ENCODE measurements around the gene INPPL1. TPM values are rescaled to one million over a fixed set of nuclear protein-coding genes. Genes with fewer than 3 reads are reported as not detected.
A peak's percentile ranks its signal among the peaks of the same experiment; 100 is the strongest.
"Not testable (repeated sequence)": the region's sequence is repeated elsewhere in the genome, so short reads cannot be mapped to it uniquely, and the experiment has no call there.

INPPL1 gene
- total RNA-seq, 1 donor from 2014 or later = 490 TPM

- no peak for DNase-seq (ENCODE audit: low read depth)
Observed at GRCh38 chr11:72241291-72241781, 16.8 kb downstream of the INPPL1 start.

- no peak for DNase-seq (ENCODE audit: low read depth)
Observed at GRCh38 chr11:72242141-72242540, 17.6 kb downstream of the INPPL1 start.

- no peak for DNase-seq (ENCODE audit: low read depth)
Observed at GRCh38 chr11:72243173-72244059, 18.8 kb downstream of the INPPL1 start.

GRCh38 chr11:72244060-72244360, 19.4 kb downstream of the INPPL1 start, which contains the start of gene PHOX2A:
TSS of gene PHOX2A (minus strand) at chr11:72244176. CDS start at chr11:72244004, 172 bp downstream.
- DNase-seq (ENCODE audit: low read depth) = no peak

GRCh38 chr11:72244361-72245262, 20.0 kb downstream of the INPPL1 start:
- DNase-seq (ENCODE audit: low read depth) = no peak

- DNase-seq (ENCODE audit: low read depth) = no peak
Observed at GRCh38 chr11:72245263-72245816, 20.8 kb downstream of the INPPL1 start.

- DNase-seq (ENCODE audit: low read depth) = no peak
Observed at GRCh38 chr11:72247584-72247983, 23.0 kb downstream of the INPPL1 start.

GRCh38 chr11:72249961-72250360, 25.4 kb downstream of the INPPL1 start:
- DNase-seq (ENCODE audit: low read depth) = no peak

- no peak for DNase-seq (ENCODE audit: low read depth)
Observed at GRCh38 chr11:72250661-72251464, 26.3 kb downstream of the INPPL1 start.

GRCh38 chr11:72251614-72252013, 27.0 kb downstream of the INPPL1 start:
- no peak for DNase-seq (ENCODE audit: low read depth)

- no peak for DNase-seq (ENCODE audit: low read depth)
Observed at GRCh38 chr11:72253392-72253791, 28.8 kb downstream of the INPPL1 start.

- no peak for DNase-seq (ENCODE audit: low read depth)
Observed at GRCh38 chr11:72254299-72254993, 29.9 kb downstream of the INPPL1 start.

GRCh38 chr11:72257570-72257969, 33.0 kb downstream of the INPPL1 start:
- no peak for DNase-seq (ENCODE audit: low read depth)

GRCh38 chr11:72259490-72259889, 34.9 kb downstream of the INPPL1 start:
- DNase-seq (ENCODE audit: low read depth) = no peak

- no peak for DNase-seq (ENCODE audit: low read depth)
Observed at GRCh38 chr11:72260574-72260973, 36.0 kb downstream of the INPPL1 start.

- peak; percentile 40 for DNase-seq (ENCODE audit: low read depth)
Observed at GRCh38 chr11:72263361-72263760, 38.8 kb downstream of the INPPL1 start.

- no peak for DNase-seq (ENCODE audit: low read depth)
Observed at GRCh38 chr11:72265951-72266350, 41.4 kb downstream of the INPPL1 start.

- DNase-seq (ENCODE audit: low read depth) = not testable (repeated sequence)
Observed at GRCh38 chr11:72266960-72267359, 42.4 kb downstream of the INPPL1 start.

GRCh38 chr11:72267956-72268617, 43.5 kb downstream of the INPPL1 start:
- DNase-seq (ENCODE audit: low read depth) = no peak

- DNase-seq (ENCODE audit: low read depth) = no peak
Observed at GRCh38 chr11:72271980-72272379, 47.4 kb downstream of the INPPL1 start.
